ENCODE measurements around the gene TMPRSS11F. TPM values are rescaled to one million over a fixed set of nuclear protein-coding genes. Genes with fewer than 3 reads are reported as not detected.

Gene TMPRSS11F
- total RNA-seq, 4 donors from 2014 or later, result not detected

DNA sequence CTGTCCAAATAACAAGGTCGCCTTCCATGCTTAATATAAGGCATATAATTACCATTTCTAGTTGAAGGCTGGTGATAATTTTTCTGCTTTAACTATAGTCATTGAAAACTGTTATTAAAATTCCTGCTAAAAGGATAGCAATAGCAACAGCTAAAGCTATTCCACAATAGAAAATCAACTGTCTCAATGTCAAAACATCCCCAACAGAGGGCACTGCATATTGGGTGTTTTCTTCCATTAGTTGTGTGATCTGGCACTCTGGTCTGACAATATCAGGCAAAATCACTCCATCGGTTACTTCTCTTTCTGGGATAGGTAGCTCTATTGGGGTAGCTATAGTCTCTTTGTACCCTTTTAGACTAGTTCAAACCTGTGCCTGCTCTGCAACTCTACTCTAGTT lies 53.5 kb downstream of the TMPRSS11F start:
- 76% methylated on average over 2 of the region's 2 CpGs for WGBS
- no peak overlapping the region for H3K4me3 ChIP-seq
- H3K4me1 ChIP-seq, result no peaks in the 10 kb centered on the region

DNA sequence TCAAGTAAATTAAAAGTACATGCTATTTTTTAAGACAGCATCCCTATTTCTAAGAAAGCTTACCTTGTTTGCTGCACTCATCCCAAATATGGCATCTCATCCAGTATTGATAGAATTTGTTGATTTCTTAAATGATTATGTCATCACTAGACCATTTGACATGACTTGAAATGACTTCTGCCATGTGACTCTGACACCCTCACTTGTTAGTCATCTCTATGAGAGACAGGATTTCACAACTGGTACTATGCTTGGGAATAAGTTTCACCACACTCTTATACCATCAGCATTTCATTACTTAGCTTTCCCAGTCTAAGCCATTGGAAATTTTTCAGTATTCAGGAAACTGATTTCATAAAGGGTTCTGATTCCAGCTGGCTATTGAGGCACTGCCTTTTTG lies 55.3 kb downstream of the TMPRSS11F start:
- DNase-seq (ENCODE audit: extremely low spot score), result no peak
- H3K27me3 ChIP-seq, result peaks cover 0 to 3% (median 0%) of the 10 kb centered on the region in 4 donors
- H3K9me3 ChIP-seq, result no peaks in the 10 kb centered on the region
- no peaks in the 10 kb centered on the region for H3K36me3 ChIP-seq
- H3K4me1 ChIP-seq, result no peaks in the 10 kb centered on the region
- TF ChIP-seq POLR2A (IDR thresholded peaks at IDR 0.05; ENCODE audit: low read depth) (no peak), EP300 (IDR thresholded peaks at IDR 0.05) (no peak), POLR2AphosphoS5 (IDR thresholded peaks at IDR 0.05) (no peak)
- TF ChIP-seq, protein P1, sequence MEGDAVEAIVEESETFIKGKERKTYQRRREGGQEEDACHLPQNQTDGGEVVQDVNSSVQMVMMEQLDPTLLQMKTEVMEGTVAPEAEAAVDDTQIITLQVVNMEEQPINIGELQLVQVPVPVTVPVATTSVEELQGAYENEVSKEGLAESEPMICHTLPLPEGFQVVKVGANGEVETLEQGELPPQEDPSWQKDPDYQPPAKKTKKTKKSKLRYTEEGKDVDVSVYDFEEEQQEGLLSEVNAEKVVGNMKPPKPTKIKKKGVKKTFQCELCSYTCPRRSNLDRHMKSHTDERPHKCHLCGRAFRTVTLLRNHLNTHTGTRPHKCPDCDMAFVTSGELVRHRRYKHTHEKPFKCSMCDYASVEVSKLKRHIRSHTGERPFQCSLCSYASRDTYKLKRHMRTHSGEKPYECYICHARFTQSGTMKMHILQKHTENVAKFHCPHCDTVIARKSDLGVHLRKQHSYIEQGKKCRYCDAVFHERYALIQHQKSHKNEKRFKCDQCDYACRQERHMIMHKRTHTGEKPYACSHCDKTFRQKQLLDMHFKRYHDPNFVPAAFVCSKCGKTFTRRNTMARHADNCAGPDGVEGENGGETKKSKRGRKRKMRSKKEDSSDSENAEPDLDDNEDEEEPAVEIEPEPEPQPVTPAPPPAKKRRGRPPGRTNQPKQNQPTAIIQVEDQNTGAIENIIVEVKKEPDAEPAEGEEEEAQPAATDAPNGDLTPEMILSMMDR (IDR thresholded peaks at IDR 0.05), result no peak
- intact Hi-C loops (cut with DNase I), result no loop called here
- H3K27ac ChIP-seq (replicated peaks in 1 of 4), result no peak overlapping the region
- no peak overlapping the region for H3K4me3 ChIP-seq

More for the DNA sequence above, 53.5 kb downstream of the TMPRSS11F start:
- intact Hi-C loops (cut with DNase I), result no loop called here
- no peaks in the 10 kb centered on the region for H3K27me3 ChIP-seq
- H3K36me3 ChIP-seq, result no peaks in the 10 kb centered on the region
- H3K27ac ChIP-seq (replicated peaks in 1 of 4), result no peak overlapping the region
- no peaks in the 10 kb centered on the region for H3K9me3 ChIP-seq
- no peak for DNase-seq (ENCODE audit: extremely low spot score)
- TF ChIP-seq, protein P1 (IDR thresholded peaks at IDR 0.05), result no peak
- TF ChIP-seq EP300 (IDR thresholded peaks at IDR 0.05) (no peak), POLR2AphosphoS5 (IDR thresholded peaks at IDR 0.05) (no peak), POLR2A (IDR thresholded peaks at IDR 0.05; ENCODE audit: low read depth) (no peak)

DNA sequence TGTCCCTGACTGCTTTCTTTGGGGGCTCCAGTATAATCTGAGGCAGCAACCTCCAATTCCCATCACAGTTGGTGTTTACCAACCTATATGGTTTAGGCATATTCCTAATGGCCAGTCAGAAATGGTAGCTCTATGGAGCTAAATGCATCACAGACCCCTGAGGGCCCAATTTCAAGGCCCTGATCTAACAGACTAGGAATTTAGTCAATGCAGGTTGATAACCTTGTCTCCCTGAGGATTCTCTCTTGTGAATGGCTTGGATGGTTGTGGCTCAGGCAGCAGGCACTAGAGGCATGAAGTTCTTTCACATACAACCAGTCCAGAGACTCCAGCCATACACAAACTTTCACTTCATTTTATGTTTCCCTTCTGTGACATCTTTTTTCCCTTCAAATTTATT lies 59.4 kb downstream of the TMPRSS11F start:
- intact Hi-C loops (cut with DNase I), result no loop called here

DNA sequence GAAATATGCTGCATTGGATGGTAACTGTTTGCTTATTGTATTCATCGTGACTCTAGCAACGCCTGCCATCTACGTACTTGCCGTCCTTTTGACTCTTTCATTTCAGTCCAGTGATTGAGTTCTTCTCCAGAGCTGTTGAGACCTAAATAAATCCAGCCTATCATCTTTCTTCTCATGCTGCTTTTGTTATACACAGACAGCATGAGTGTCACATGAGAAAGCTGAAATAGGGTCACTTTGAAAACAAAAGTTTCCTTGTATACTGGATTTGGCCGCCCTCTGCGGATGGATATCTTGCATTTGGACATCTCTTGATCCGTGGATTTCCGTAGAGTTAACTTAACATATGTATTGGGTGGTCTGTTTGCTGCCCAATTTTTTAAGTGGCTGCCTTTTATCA lies 67.2 kb downstream of the TMPRSS11F start:
- TF ChIP-seq, protein P1 (IDR thresholded peaks at IDR 0.05), result no peak
- TF ChIP-seq EP300 (IDR thresholded peaks at IDR 0.05) (no peak), POLR2A (IDR thresholded peaks at IDR 0.05; ENCODE audit: low read depth) (no peak), POLR2AphosphoS5 (IDR thresholded peaks at IDR 0.05) (no peak)
- 77% methylated on average over 8 of the region's 8 CpGs for WGBS
- H3K27ac ChIP-seq (replicated peaks in 1 of 4), result no peak overlapping the region
- H3K36me3 ChIP-seq, result no peaks in the 10 kb centered on the region
- H3K9me3 ChIP-seq, result no peaks in the 10 kb centered on the region
- intact Hi-C loops (cut with DNase I), result no loop called here
- no peaks in the 10 kb centered on the region for H3K4me1 ChIP-seq
- H3K4me3 ChIP-seq, result no peak overlapping the region
- no peak for DNase-seq (ENCODE audit: extremely low spot score)
- H3K27me3 ChIP-seq, result no peaks in the 10 kb centered on the region

More for the DNA sequence above, 59.4 kb downstream of the TMPRSS11F start:
- DNase-seq (ENCODE audit: extremely low spot score), result no peak
- peaks cover 0 to 3% (median 0%) of the 10 kb centered on the region in 4 donors for H3K27me3 ChIP-seq
- TF ChIP-seq POLR2AphosphoS5 (IDR thresholded peaks at IDR 0.05) (no peak), POLR2A (IDR thresholded peaks at IDR 0.05; ENCODE audit: low read depth) (no peak), EP300 (IDR thresholded peaks at IDR 0.05) (no peak)
- TF ChIP-seq, protein P1 (IDR thresholded peaks at IDR 0.05), result no peak
- no peak overlapping the region for H3K27ac ChIP-seq (replicated peaks in 1 of 4)
- H3K4me1 ChIP-seq, result no peaks in the 10 kb centered on the region
- no peaks in the 10 kb centered on the region for H3K9me3 ChIP-seq
- no peaks in the 10 kb centered on the region for H3K36me3 ChIP-seq
- H3K4me3 ChIP-seq, result no peak overlapping the region

DNA sequence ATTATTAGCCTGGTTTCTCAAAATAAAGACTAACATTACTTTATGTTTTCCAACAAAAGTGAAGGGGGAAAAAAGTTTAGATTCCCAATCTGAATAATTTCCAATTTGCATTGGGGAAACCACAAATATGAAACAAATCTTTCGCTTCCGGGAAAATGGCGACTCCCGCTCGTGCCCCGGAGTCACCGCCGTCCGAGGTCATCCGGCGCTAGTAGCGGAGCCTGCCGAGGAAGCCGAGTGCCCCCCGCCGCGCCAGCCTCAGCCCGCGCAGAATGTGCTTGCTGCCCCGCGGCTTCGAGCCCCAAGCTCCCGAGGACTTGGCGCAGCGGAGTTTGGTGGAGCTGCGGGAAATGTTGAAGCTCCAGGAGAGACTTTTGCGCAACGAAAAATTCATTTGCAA lies 91.4 kb downstream of the TMPRSS11F start:
- no peak overlapping the region for H3K4me3 ChIP-seq
- WGBS, result 96% methylated on average over 28 of the region's 28 CpGs
- no peaks in the 10 kb centered on the region for H3K9me3 ChIP-seq
- intact Hi-C loops (cut with DNase I), result no loop called here
- H3K36me3 ChIP-seq, result no peaks in the 10 kb centered on the region
- no peak for TF ChIP-seq POLR2AphosphoS5 (IDR thresholded peaks at IDR 0.05)
- no peak for TF ChIP-seq EP300 (IDR thresholded peaks at IDR 0.05)
- TF ChIP-seq POLR2A (IDR thresholded peaks at IDR 0.05; ENCODE audit: low read depth), result no peak
- TF ChIP-seq, protein P1 (IDR thresholded peaks at IDR 0.05), result no peak
- DNase-seq (ENCODE audit: extremely low spot score), result no peak
- H3K27ac ChIP-seq (replicated peaks in 1 of 4), result no peak overlapping the region
- H3K27me3 ChIP-seq, result no peaks in the 10 kb centered on the region
- H3K4me1 ChIP-seq, result no peaks in the 10 kb centered on the region

Data from esophagus muscularis mucosa (tissue), 4 donors.